ENCODE measurements around the gene ADORA1. TPM values are rescaled to one million over a fixed set of nuclear protein-coding genes. Genes with fewer than 3 reads are reported as not detected.

The ADORA1 gene
- total and polyA plus RNA-seq, 10 of the 15 experiments (the other 5 are each of a cell fraction or from before 2014, with no cell fraction given): not detected

DNA sequence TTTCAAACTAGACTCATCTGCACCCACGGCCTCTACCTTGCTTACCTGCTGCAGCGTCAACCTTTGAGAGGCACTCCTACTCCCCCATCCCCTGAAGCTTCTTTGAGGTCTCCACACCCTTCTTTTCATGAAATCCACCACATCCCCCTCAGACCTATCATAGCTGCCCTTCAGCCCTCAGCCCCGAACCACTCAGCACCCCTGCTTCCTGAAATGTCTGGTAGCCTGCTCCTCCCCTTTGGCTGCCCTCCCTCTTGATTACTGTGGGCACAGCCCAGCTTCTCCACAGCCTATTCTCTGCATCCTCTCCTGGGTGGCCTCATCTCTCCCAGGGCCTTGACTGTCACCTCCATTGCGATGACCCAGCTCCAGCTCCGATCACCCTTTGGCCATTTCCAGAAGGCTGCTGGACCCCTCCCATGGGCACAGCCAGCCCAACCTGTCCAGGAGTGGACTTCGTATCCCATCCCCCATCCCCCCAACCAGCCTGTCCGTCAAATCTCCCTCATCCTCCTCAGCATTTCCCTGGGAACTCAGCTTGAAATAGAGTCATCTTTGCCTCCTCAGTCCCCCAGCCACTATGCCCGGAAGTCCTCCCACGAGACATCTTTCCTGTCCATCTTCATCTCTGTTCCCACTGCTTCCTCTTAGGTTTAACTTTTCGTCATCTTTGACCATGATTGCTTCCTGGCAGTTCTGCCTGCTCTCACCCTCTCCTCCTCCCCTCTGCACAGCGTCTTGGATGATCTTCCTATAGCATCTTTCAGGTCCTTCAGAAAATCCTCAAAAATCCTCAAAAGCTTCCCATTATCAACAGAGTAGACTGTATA, 6.1 kb upstream of the ADORA1 start (continued):
- no peak for TF ChIP-seq NR2C2 (IDR thresholded peaks at IDR 0.05; ENCODE audit: borderline replicate concordance, control insufficient read depth, insufficient read length, low read depth)
- TF ChIP-seq, protein P1, sequence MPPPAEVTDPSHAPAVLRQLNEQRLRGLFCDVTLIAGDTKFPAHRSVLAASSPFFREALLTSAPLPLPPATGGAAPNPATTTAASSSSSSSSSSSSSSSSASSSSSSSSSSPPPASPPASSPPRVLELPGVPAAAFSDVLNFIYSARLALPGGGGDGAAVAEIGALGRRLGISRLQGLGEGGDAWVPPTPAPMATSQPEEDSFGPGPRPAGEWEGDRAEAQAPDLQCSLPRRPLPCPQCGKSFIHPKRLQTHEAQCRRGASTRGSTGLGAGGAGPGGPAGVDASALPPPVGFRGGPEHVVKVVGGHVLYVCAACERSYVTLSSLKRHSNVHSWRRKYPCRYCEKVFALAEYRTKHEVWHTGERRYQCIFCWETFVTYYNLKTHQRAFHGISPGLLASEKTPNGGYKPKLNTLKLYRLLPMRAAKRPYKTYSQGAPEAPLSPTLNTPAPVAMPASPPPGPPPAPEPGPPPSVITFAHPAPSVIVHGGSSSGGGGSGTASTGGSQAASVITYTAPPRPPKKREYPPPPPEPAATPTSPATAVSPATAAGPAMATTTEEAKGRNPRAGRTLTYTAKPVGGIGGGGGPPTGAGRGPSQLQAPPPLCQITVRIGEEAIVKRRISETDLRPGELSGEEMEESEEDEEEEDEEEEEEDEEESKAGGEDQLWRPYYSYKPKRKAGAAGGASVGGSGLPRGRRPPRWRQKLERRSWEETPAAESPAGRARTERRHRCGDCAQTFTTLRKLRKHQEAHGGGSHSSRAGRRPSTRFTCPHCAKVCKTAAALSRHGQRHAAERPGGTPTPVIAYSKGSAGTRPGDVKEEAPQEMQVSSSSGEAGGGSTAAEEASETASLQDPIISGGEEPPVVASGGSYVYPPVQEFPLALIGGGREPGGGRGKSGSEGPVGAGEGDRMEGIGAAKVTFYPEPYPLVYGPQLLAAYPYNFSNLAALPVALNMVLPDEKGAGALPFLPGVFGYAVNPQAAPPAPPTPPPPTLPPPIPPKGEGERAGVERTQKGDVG (CRISPR knock-in tag; IDR thresholded peaks at IDR 0.05): no peak
- TF ChIP-seq SPI1 (IDR thresholded peaks at IDR 0.05; ENCODE audit: borderline replicate concordance, insufficient read depth, low read depth, low read length): no peak
- TF ChIP-seq, protein P2, sequence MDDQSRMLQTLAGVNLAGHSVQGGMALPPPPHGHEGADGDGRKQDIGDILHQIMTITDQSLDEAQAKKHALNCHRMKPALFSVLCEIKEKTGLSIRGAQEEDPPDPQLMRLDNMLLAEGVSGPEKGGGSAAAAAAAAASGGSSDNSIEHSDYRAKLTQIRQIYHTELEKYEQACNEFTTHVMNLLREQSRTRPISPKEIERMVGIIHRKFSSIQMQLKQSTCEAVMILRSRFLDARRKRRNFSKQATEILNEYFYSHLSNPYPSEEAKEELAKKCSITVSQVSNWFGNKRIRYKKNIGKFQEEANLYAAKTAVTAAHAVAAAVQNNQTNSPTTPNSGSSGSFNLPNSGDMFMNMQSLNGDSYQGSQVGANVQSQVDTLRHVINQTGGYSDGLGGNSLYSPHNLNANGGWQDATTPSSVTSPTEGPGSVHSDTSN (IDR thresholded peaks at IDR 0.05; ENCODE audit: insufficient replicate concordance, low read depth, low read length): no peak
- TF ChIP-seq CREM (IDR thresholded peaks at IDR 0.05; ENCODE audit: low read depth): no peak
- no peak for TF ChIP-seq NR2F1 (conservative IDR thresholded peaks at IDR 0.05)
- TF ChIP-seq, protein P3, sequence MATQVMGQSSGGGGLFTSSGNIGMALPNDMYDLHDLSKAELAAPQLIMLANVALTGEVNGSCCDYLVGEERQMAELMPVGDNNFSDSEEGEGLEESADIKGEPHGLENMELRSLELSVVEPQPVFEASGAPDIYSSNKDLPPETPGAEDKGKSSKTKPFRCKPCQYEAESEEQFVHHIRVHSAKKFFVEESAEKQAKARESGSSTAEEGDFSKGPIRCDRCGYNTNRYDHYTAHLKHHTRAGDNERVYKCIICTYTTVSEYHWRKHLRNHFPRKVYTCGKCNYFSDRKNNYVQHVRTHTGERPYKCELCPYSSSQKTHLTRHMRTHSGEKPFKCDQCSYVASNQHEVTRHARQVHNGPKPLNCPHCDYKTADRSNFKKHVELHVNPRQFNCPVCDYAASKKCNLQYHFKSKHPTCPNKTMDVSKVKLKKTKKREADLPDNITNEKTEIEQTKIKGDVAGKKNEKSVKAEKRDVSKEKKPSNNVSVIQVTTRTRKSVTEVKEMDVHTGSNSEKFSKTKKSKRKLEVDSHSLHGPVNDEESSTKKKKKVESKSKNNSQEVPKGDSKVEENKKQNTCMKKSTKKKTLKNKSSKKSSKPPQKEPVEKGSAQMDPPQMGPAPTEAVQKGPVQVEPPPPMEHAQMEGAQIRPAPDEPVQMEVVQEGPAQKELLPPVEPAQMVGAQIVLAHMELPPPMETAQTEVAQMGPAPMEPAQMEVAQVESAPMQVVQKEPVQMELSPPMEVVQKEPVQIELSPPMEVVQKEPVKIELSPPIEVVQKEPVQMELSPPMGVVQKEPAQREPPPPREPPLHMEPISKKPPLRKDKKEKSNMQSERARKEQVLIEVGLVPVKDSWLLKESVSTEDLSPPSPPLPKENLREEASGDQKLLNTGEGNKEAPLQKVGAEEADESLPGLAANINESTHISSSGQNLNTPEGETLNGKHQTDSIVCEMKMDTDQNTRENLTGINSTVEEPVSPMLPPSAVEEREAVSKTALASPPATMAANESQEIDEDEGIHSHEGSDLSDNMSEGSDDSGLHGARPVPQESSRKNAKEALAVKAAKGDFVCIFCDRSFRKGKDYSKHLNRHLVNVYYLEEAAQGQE (IDR thresholded peaks at IDR 0.05; ENCODE audit: low read depth, low read length): no peak
- TF ChIP-seq, protein P4, sequence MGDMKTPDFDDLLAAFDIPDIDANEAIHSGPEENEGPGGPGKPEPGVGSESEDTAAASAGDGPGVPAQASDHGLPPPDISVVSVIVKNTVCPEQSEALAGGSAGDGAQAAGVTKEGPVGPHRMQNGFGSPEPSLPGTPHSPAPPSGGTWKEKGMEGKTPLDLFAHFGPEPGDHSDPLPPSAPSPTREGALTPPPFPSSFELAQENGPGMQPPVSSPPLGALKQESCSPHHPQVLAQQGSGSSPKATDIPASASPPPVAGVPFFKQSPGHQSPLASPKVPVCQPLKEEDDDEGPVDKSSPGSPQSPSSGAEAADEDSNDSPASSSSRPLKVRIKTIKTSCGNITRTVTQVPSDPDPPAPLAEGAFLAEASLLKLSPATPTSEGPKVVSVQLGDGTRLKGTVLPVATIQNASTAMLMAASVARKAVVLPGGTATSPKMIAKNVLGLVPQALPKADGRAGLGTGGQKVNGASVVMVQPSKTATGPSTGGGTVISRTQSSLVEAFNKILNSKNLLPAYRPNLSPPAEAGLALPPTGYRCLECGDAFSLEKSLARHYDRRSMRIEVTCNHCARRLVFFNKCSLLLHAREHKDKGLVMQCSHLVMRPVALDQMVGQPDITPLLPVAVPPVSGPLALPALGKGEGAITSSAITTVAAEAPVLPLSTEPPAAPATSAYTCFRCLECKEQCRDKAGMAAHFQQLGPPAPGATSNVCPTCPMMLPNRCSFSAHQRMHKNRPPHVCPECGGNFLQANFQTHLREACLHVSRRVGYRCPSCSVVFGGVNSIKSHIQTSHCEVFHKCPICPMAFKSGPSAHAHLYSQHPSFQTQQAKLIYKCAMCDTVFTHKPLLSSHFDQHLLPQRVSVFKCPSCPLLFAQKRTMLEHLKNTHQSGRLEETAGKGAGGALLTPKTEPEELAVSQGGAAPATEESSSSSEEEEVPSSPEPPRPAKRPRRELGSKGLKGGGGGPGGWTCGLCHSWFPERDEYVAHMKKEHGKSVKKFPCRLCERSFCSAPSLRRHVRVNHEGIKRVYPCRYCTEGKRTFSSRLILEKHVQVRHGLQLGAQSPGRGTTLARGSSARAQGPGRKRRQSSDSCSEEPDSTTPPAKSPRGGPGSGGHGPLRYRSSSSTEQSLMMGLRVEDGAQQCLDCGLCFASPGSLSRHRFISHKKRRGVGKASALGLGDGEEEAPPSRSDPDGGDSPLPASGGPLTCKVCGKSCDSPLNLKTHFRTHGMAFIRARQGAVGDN (IDR thresholded peaks at IDR 0.05): no peak
- no peak for TF ChIP-seq SRF (IDR thresholded peaks at IDR 0.05; ENCODE audit: low read depth in 2 of 2, low read length in 2 of 2)
- TF ChIP-seq TCF7 (IDR thresholded peaks at IDR 0.05; ENCODE audit: borderline replicate concordance): no peak
- TF ChIP-seq, protein P5, sequence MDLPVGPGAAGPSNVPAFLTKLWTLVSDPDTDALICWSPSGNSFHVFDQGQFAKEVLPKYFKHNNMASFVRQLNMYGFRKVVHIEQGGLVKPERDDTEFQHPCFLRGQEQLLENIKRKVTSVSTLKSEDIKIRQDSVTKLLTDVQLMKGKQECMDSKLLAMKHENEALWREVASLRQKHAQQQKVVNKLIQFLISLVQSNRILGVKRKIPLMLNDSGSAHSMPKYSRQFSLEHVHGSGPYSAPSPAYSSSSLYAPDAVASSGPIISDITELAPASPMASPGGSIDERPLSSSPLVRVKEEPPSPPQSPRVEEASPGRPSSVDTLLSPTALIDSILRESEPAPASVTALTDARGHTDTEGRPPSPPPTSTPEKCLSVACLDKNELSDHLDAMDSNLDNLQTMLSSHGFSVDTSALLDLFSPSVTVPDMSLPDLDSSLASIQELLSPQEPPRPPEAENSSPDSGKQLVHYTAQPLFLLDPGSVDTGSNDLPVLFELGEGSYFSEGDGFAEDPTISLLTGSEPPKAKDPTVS (IDR thresholded peaks at IDR 0.05; ENCODE audit: low read depth, low read length): no peak

Data from GM12878 (cell line).